HepG2 (cell line): ENCODE measurements around the gene C1QBP. TPM values are rescaled to one million over a fixed set of nuclear protein-coding genes. Genes with fewer than 3 reads are reported as not detected.

Experiments
- ARNTL ChIP-seq: sonication (generic); formaldehyde crosslinking; IDR thresholded peaks from 2 replicates; pipeline ENCODE4 v1.4.0; 2020; ENCODE audit warnings: mild to moderate bottlenecking, missing genetic modification reagents
- ATF3 ChIP-seq: sonication (generic); formaldehyde crosslinking; IDR thresholded peaks from 2 replicates; pipeline ENCODE4 v1.4.0; 2020; ENCODE audit warnings: missing genetic modification reagents
- CHCHD3 ChIP-seq: sonication (generic); formaldehyde crosslinking; IDR thresholded peaks from 2 replicates; pipeline ENCODE4 v1.8.0; 2022; ENCODE audit warnings: mild to moderate bottlenecking, missing genetic modification reagents, moderate library complexity
- DR1 ChIP-seq: sonication (generic); formaldehyde crosslinking; IDR thresholded peaks from 2 replicates; pipeline ENCODE4 v1.8.0; 2021; ENCODE audit warnings: mild to moderate bottlenecking, missing genetic modification reagents, inconsistent platforms
- HMG20B ChIP-seq: conservative IDR thresholded peaks from 2 replicates; pipeline ENCODE4 v1.6.1; 2016; ENCODE audit warnings: missing genetic modification reagents, missing compliant biosample characterization
- JUN ChIP-seq: sonication (generic); formaldehyde crosslinking; IDR thresholded peaks from 2 replicates; pipeline ENCODE4 v1.4.0; 2020; ENCODE audit warnings: mild to moderate bottlenecking, missing genetic modification reagents
- KLF6 ChIP-seq: IDR thresholded peaks from 2 replicates; pipeline ENCODE4 v1.8.0; 2016; ENCODE audit warnings: missing biosample characterization, missing genetic modification reagents
- NFYB ChIP-seq: sonication (generic); formaldehyde crosslinking; IDR thresholded peaks from 2 replicates; pipeline ENCODE4 v1.4.0; 2020; ENCODE audit warnings: missing genetic modification reagents
- PCBP2 ChIP-seq: fragments of 200-400 bp; formaldehyde crosslinking; optimal IDR thresholded peaks from 2 replicates; pipeline ENCODE3; 2018; ENCODE audit warnings: low read length, low read depth; ENCODE audit not compliant: poor library complexity, severe bottlenecking
- PRDM15 ChIP-seq: sonication (generic); formaldehyde crosslinking; IDR thresholded peaks from 2 replicates; pipeline ENCODE4 v1.4.0; 2020; ENCODE audit warnings: missing genetic modification reagents
- SMARCE1 ChIP-seq: fragments of 450-650 bp; IDR thresholded peaks from 2 replicates; pipeline ENCODE4 v1.6.1; 2017; ENCODE audit warnings: borderline replicate concordance
- UBTF ChIP-seq: sonication (generic); formaldehyde crosslinking; IDR thresholded peaks from 2 replicates; pipeline ENCODE4 v1.4.0; 2020; ENCODE audit warnings: mild to moderate bottlenecking, missing genetic modification reagents
- ZBTB46 ChIP-seq: sonication (generic); formaldehyde crosslinking; IDR thresholded peaks from 2 replicates; pipeline ENCODE4 v1.4.0; 2020; ENCODE audit warnings: mild to moderate bottlenecking, missing genetic modification reagents, borderline replicate concordance
- ZFP82 ChIP-seq: sonication (generic); formaldehyde crosslinking; IDR thresholded peaks from 2 replicates; pipeline ENCODE4 v1.5.1; 2020; ENCODE audit warnings: mild to moderate bottlenecking, missing genetic modification reagents, borderline replicate concordance
- ZKSCAN5 ChIP-seq: sonication (generic); formaldehyde crosslinking; IDR thresholded peaks from 2 replicates; pipeline ENCODE4 v1.5.1; 2020; ENCODE audit warnings: mild to moderate bottlenecking, missing genetic modification reagents
- ZNF597 ChIP-seq: sonication (generic); formaldehyde crosslinking; IDR thresholded peaks from 2 replicates; pipeline ENCODE4 v1.5.0; 2020; ENCODE audit warnings: missing genetic modification reagents
- ZNF652 ChIP-seq: IDR thresholded peaks from 2 replicates; pipeline ENCODE4 v1.6.1; 2016; ENCODE audit warnings: low read depth, borderline replicate concordance
- ZNF672 ChIP-seq: sonication (generic); formaldehyde crosslinking; IDR thresholded peaks from 2 replicates; pipeline ENCODE4 v1.8.1; 2022; ENCODE audit warnings: missing genetic modification reagents
- ZNF746 ChIP-seq: sonication (generic); formaldehyde crosslinking; IDR thresholded peaks from 2 replicates; pipeline ENCODE4 v1.8.0; 2022; ENCODE audit warnings: mild to moderate bottlenecking, missing genetic modification reagents
- ZNF782 ChIP-seq: sonication (generic); formaldehyde crosslinking; IDR thresholded peaks from 2 replicates; pipeline ENCODE4 v1.4.0; 2020; ENCODE audit warnings: missing genetic modification reagents, mild to moderate bottlenecking, borderline replicate concordance
- polyA plus RNA-seq, 8 experiments: library from polyadenylated mRNA; depleted of rRNA in 3 of 8; stranded (reverse) in 7 of 8; unstranded in 1 of 8; fragments of >200 nt; fragmentation: Illumina TruSeq in 4 of 8; extraction: Trizol in 4 of 8; gene quantifications; 2 replicates each; pipeline versions ENCODE4 v1.2.1 to v1.2.3, GENCODE V29; 2011 to 2016; ENCODE audit warnings: low read depth in 4 of 8, missing spikeins in 1 of 8, mixed read lengths in 1 of 8; ENCODE audit not compliant: insufficient read depth in 1 of 8
- total RNA-seq, 5 experiments: library from RNA; depleted of rRNA; stranded (reverse); fragments of >200 nt; fragmentation: Illumina TruSeq; extraction: Trizol; gene quantifications; 2 replicates each; pipeline ENCODE4 v1.2.3, GENCODE V29; 2016; ENCODE audit warnings: low read depth in 1 of 5

The C1QBP gene
- total and polyA plus RNA-seq, 2 of the 13 experiments (the other 11 are each of a cell fraction or from before 2014, with no cell fraction given) = 219 to 680 TPM

- no peak for TF ChIP-seq SMARCE1
- TF ChIP-seq PCBP2 = no peak
- no peak; the same call in 1 of the 2 replicates for TF ChIP-seq ATF3 (CRISPR knock-in tag)
- TF ChIP-seq CHCHD3 = no peak
- TF ChIP-seq ZFP82 (CRISPR knock-in tag) = no peak
- TF ChIP-seq ZNF746 (CRISPR knock-in tag) = peak; percentile 67; the same call in 1 of the 2 replicates
- peak; percentile 88 for TF ChIP-seq NFYB (CRISPR knock-in tag)
- no peak for TF ChIP-seq ZNF672 (CRISPR knock-in tag)
- no peak for TF ChIP-seq ZNF597 (CRISPR knock-in tag)
- TF ChIP-seq PRDM15 (CRISPR knock-in tag) = no peak
- no peak for TF ChIP-seq ZBTB46 (CRISPR knock-in tag)
- TF ChIP-seq UBTF (CRISPR knock-in tag) = peak; percentile 61; the same call in 1 of the 2 replicates
- TF ChIP-seq ZNF652 (CRISPR knock-in tag) = 0 out of 2 replicates have a peak, but pooled peaks have one; percentile 13
- 0 out of 2 replicates have a peak, but pooled peaks have one; percentile 53 for TF ChIP-seq HMG20B (CRISPR knock-in tag)
- TF ChIP-seq KLF6 = peak; percentile 62; the same call in 1 of the 2 replicates
- TF ChIP-seq ZKSCAN5 (CRISPR knock-in tag) = no peak
- peak; percentile 41; the same call in 1 of the 2 replicates for TF ChIP-seq JUN (CRISPR knock-in tag)
- no peak for TF ChIP-seq ZNF782 (CRISPR knock-in tag)
- TF ChIP-seq ARNTL (CRISPR knock-in tag) = peak; percentile 54; the same call in 1 of the 2 replicates
- TF ChIP-seq DR1 (CRISPR knock-in tag) = peak; percentile 62; the same call in 1 of the 2 replicates
Observed at GRCh38 chr17:5486206-5487124, 47.5 kb upstream of the C1QBP start, which contains the start of gene MIS12 (continued).
